GM12878 (cell line): Measurements from ENCODE around the gene TMEM132D. TPM values are rescaled to one million over a fixed set of nuclear protein-coding genes. Genes with fewer than 3 reads are reported as not detected.

ENCODE experiments used
- ATAC-seq: fragments of 200-7000 bp; cut with Tn5 transposase; 3 replicates; pipeline ENCODE4 v1.9.1; 2020; ENCODE audit warnings: mild to moderate bottlenecking, moderate library complexity
- BruUV-seq: library from RNA; stranded (reverse); fragments of 400-500 nt; replicated peaks from 2 replicates; lab custom pipeline; 2021; lab: Mats Ljungman, UMichigan
- CTCF ChIA-PET: fragments of 300-600 bp; sonication (Branson Sonifier 250); formaldehyde crosslinking; extraction: SDS; loops from one replicate; lab custom pipeline; 2021; ENCODE audit warnings: inconsistent platforms; lab: Yijun Ruan, JAX
- POLR2A ChIA-PET: fragments of 350-600 bp; formaldehyde crosslinking; extraction: SDS; loops from one replicate; lab custom pipeline; 2021; ENCODE audit warnings: inconsistent platforms; lab: Charles Lee
- RAD21 ChIA-PET: fragments of 300-600 bp; sonication (Branson Sonifier 250); formaldehyde crosslinking; loops from one replicate; lab custom pipeline; 2023; ENCODE audit warnings: antibody characterized with exemption; ENCODE audit not compliant: unreplicated experiment; lab: Charles Lee
- SMC1A ChIA-PET: fragments of 300-600 bp; sonication (Branson Sonifier 250); formaldehyde crosslinking; loops from one replicate; lab custom pipeline; 2023; ENCODE audit not compliant: unreplicated experiment, uncharacterized antibody; lab: Charles Lee
- DNase-seq: peaks from one replicate; pipeline ENCODE4 v3.0.0-alpha.2; 2011; ENCODE audit warnings: low read depth, low spot score
- FAIRE-seq: peaks from 3 replicates; lab custom pipeline; 2011; peaks lifted over from hg19 to GRCh38; lab: Jason Lieb, UNC
- H2AFZ ChIP-seq: 2 replicates; pipeline ENCODE4 v1.6.0; 2011; ENCODE audit warnings: low read depth, low read length, control low read depth; ENCODE audit not compliant: control insufficient read depth
- H3K27ac ChIP-seq: 2 replicates; pipeline ENCODE4 v1.5.1; 2011; ENCODE audit warnings: control low read depth; ENCODE audit not compliant: control insufficient read depth, insufficient read depth
- H3K27me3 ChIP-seq, 2 experiments: replicated peaks in 1 of 2; 2 replicates each; pipeline versions ENCODE4 v1.6.0 to v1.6.1; 2011; ENCODE audit warnings: low read length in 1 of 2; ENCODE audit not compliant: control insufficient read depth in 2 of 2, insufficient read depth in 2 of 2
- H3K36me3 ChIP-seq, 2 experiments: 2 replicates each; pipeline ENCODE4 v1.5.1; 2011; ENCODE audit warnings: low read length in 1 of 2; ENCODE audit not compliant: control insufficient read depth in 2 of 2, insufficient read depth in 2 of 2
- H3K4me1 ChIP-seq: 2 replicates; pipeline ENCODE4 v1.6.1; 2011; ENCODE audit warnings: mild to moderate bottlenecking, low read length, moderate library complexity, mixed read lengths; ENCODE audit not compliant: control insufficient read depth, insufficient read depth
- H3K4me2 ChIP-seq: 2 replicates; pipeline ENCODE4 v1.6.0; 2011; ENCODE audit warnings: control low read depth; ENCODE audit not compliant: control insufficient read depth, insufficient read depth
- H3K4me3 ChIP-seq: fragments of 200-600 bp; sonication (generic); 2 replicates; pipeline ENCODE4 v1.5.1; 2016
- H3K79me2 ChIP-seq: 2 replicates; pipeline ENCODE4 v1.6.0; 2011; ENCODE audit warnings: low read length; ENCODE audit not compliant: control insufficient read depth, insufficient read depth
- H3K9ac ChIP-seq: 2 replicates; pipeline ENCODE4 v1.8.0; 2011; ENCODE audit warnings: low read length, control low read depth, mixed read lengths; ENCODE audit not compliant: control insufficient read depth, insufficient read depth
- H3K9me3 ChIP-seq: replicated peaks from 3 replicates; pipeline ENCODE4 v1.5.1; 2011; ENCODE audit warnings: mild to moderate bottlenecking, low read length; ENCODE audit not compliant: control insufficient read depth, insufficient read depth
- H4K20me1 ChIP-seq: 2 replicates; pipeline ENCODE4 v1.6.0; 2011; ENCODE audit not compliant: control insufficient read depth, insufficient read depth
- EP300 ChIP-seq, 2 experiments: fragments of 150-350 bp in 1 of 2; IDR thresholded peaks; 2 replicates each; pipeline ENCODE4 v1.6.1; 2011 to 2012; ENCODE audit warnings: low read depth in 2 of 2, low read length in 2 of 2, borderline replicate concordance in 1 of 2, improper control_type of control experiment in 1 of 2, inconsistent platforms in 1 of 2; ENCODE audit not compliant: control insufficient read depth in 1 of 2
- FOXK2 ChIP-seq: fragments of 450-650 bp; IDR thresholded peaks from 2 replicates; pipeline ENCODE4 v1.6.1; 2017; ENCODE audit warnings: mild to moderate bottlenecking, moderate library complexity
- FOXM1 ChIP-seq: IDR thresholded peaks from 2 replicates; pipeline ENCODE4 v1.6.1; 2012; ENCODE audit warnings: low read depth, mild to moderate bottlenecking, inconsistent platforms, low read length, moderate library complexity
- MAX ChIP-seq: IDR thresholded peaks from 2 replicates; pipeline ENCODE4 v1.6.1; 2012; ENCODE audit warnings: low read depth, low read length, improper control_type of control experiment
- MYB ChIP-seq: fragments of 150-350 bp; IDR thresholded peaks from 2 replicates; pipeline ENCODE4 v1.6.1; 2014; ENCODE audit warnings: mild to moderate bottlenecking, low read depth, low read length, borderline replicate concordance
- NFXL1 ChIP-seq: fragments of 450-650 bp; IDR thresholded peaks from 2 replicates; pipeline ENCODE4 v1.6.1; 2017; ENCODE audit warnings: antibody characterized with exemption, mild to moderate bottlenecking, borderline replicate concordance
- POU2F2 ChIP-seq: IDR thresholded peaks from 3 replicates; pipeline ENCODE4 v1.6.1; 2011; ENCODE audit warnings: low read depth, mild to moderate bottlenecking, low read length, borderline replicate concordance
- RAD21 ChIP-seq: IDR thresholded peaks from 2 replicates; pipeline ENCODE4 v1.6.1; 2011; ENCODE audit warnings: mild to moderate bottlenecking, low read depth, low read length, moderate library complexity; ENCODE audit not compliant: insufficient read depth
- RB1 ChIP-seq: fragments of 450-650 bp; formaldehyde crosslinking; IDR thresholded peaks from 2 replicates; pipeline ENCODE4 v1.6.1; 2017; ENCODE audit warnings: mild to moderate bottlenecking, borderline replicate concordance
- SUPT20H ChIP-seq: IDR thresholded peaks from 2 replicates; pipeline ENCODE4 v1.6.1; 2011; ENCODE audit warnings: low read depth, mild to moderate bottlenecking, low read length, moderate library complexity, borderline replicate concordance; ENCODE audit not compliant: control insufficient read depth
- TBL1XR1 ChIP-seq: IDR thresholded peaks from 2 replicates; pipeline ENCODE4 v1.6.1; 2012; ENCODE audit warnings: low read depth, low read length, improper control_type of control experiment
- TCF3 ChIP-seq: IDR thresholded peaks from 2 replicates; pipeline ENCODE4 v1.6.1; 2012; ENCODE audit warnings: low read depth, mild to moderate bottlenecking, low read length, borderline replicate concordance; ENCODE audit not compliant: insufficient read depth
- ZBTB4 ChIP-seq: fragments of 450-650 bp; formaldehyde crosslinking; IDR thresholded peaks from 2 replicates; pipeline ENCODE4 v1.4.0; 2022; ENCODE audit warnings: mild to moderate bottlenecking, moderate library complexity
- ZNF592 ChIP-seq: fragments of 450-650 bp; IDR thresholded peaks from 2 replicates; pipeline ENCODE4 v1.6.1; 2017; ENCODE audit warnings: mild to moderate bottlenecking, moderate library complexity
- WGBS: methylation state at CpG from one replicate; pipeline ENCODE4 v1.1.6; 2016; ENCODE audit warnings: low lambda C conversion rate; ENCODE audit not compliant: insufficient replicate concordance, insufficient coverage; ENCODE audit errors: missing lambda C conversion rate; 5-methylcytosine and 5-hydroxymethylcytosine counted together
- in situ Hi-C: fragments of 300-500 bp; cut with MboI; formaldehyde crosslinking; loops from 9 replicates; pipeline ENCODE4 v1.14.3; 2018; ENCODE audit warnings: mixed read lengths
- intact Hi-C: fragments of 100-400 bp; cut with micrococcal nuclease; formaldehyde crosslinking; loops from one replicate; pipeline ENCODE4 v1.14.2; 2022; ENCODE audit not compliant: unreplicated experiment
- polyA plus RNA-seq, 11 experiments: library from polyadenylated mRNA; depleted of rRNA in 4 of 11; unstranded in 6 of 11; stranded (reverse) in 5 of 11; fragments of >200 nt; fragmentation: Nextera tagmentation in 4 of 11; fragmentation: Illumina TruSeq in 1 of 11; extraction: Ambion mirVana in 4 of 11; extraction: Trizol in 1 of 11; gene quantifications; 1 replicate in 1 of 11; 2 replicates in 10 of 11; pipeline versions ENCODE4 v1.2.1 to v1.2.3, GENCODE V29; 2011 to 2016; ENCODE audit warnings: inconsistent platforms in 2 of 11, missing spikeins in 2 of 11, low read depth in 1 of 11
- total RNA-seq, 4 experiments: library from RNA; depleted of rRNA in 3 of 4; stranded (reverse); fragments of >200 nt in 3 of 4; fragmentation: Illumina TruSeq in 1 of 4; extraction: Trizol in 1 of 4; gene quantifications; 2 replicates each; pipeline versions ENCODE4 v1.2.1 to v1.2.3, GENCODE V29; 2013 to 2021

TMEM132D gene
- total and polyA plus RNA-seq, 10 of the 15 experiments (the other 5 are each of a cell fraction or from before 2014, with no cell fraction given): under 0.01 to 0.12 (median 0.02) TPM; not detected in 3

- TF ChIP-seq ZNF592: no peak
- TF ChIP-seq EP300 (IDR thresholded peaks at IDR 0.05; ENCODE audit: borderline replicate concordance in 1 of 2, control insufficient read depth in 1 of 2, low read depth in 2 of 2, low read length in 2 of 2): no peak
- no peak for TF ChIP-seq NFXL1
- TF ChIP-seq ZBTB4 (CRISPR knock-in tag): no peak
Measured at GRCh38 chr12:129231491-129231890, 672.3 kb downstream of the TMEM132D start (continued).

GRCh38 chr12:129230995-129231394 is 672.8 kb downstream of the TMEM132D start:
- POLR2A ChIA-PET: no interaction called here
- intact Hi-C loops: no loop called here
- TF ChIP-seq FOXK2 (no peak), TBL1XR1 (no peak), SUPT20H (no peak), RAD21 (no peak), TCF3 (no peak), MYB (no peak), NFXL1 (no peak), FOXM1 (no peak), MAX (no peak), RB1 (no peak), POU2F2 (no peak)

More at GRCh38 chr12:129230995-129231394, 672.8 kb downstream of the TMEM132D start:
- Histone ChIP-seq H3K4me2 (no peak overlapping the region), H2AFZ (no peak overlapping the region), H3K36me3 (no peaks in the 10 kb centered on the region), H3K9ac (no peak overlapping the region), H3K27me3 (no peaks in the 10 kb centered on the region), H4K20me1 (no peaks in the 10 kb centered on the region), H3K4me1 (no peaks in the 10 kb centered on the region), H3K27ac (no peak overlapping the region), H3K4me3 (no peak overlapping the region), H3K9me3 (no peaks in the 10 kb centered on the region), H3K79me2 (no peaks in the 10 kb centered on the region)
- SMC1A ChIA-PET: no interaction called here
- no TSS peak for BruUV-seq
- FAIRE-seq (no peak), DNase-seq (no peak), ATAC-seq (no peak)
- CTCF ChIA-PET: no interaction called here
- 1% methylated on average over 4 of the region's 4 CpGs for WGBS
- RAD21 ChIA-PET: no interaction called here
- in situ Hi-C loops: no loop called here
